Adrenal gland (tissue), 5 donors: ENCODE data around the gene ITPKB.

Experiments
- POLR2A ChIP-seq, 2 donors: fragments of 450-650 bp; IDR thresholded peaks; one replicate each; pipeline ENCODE4 v1.6.1; 2017; ENCODE audit warnings: antibody characterized with exemption in 2 of 2, mild to moderate bottlenecking in 2 of 2, moderate library complexity in 1 of 2
- TF ChIP-seq, protein P1 (sequence below), 6 experiments: fragments of 450-650 bp in 4 of 6; fragments of 200-600 bp in 2 of 6; sonication (generic) in 1 of 6; IDR thresholded peaks; 1 replicate in 5 of 6; 2 replicates in 1 of 6; pipeline versions ENCODE4 v1.5.1 to v1.8.0; 2016 to 2021; ENCODE audit warnings: antibody characterized with exemption in 6 of 6, mild to moderate bottlenecking in 2 of 6, moderate library complexity in 1 of 6
- donor health status: DM: no; HTN: no; CAD: no.

DNA sequence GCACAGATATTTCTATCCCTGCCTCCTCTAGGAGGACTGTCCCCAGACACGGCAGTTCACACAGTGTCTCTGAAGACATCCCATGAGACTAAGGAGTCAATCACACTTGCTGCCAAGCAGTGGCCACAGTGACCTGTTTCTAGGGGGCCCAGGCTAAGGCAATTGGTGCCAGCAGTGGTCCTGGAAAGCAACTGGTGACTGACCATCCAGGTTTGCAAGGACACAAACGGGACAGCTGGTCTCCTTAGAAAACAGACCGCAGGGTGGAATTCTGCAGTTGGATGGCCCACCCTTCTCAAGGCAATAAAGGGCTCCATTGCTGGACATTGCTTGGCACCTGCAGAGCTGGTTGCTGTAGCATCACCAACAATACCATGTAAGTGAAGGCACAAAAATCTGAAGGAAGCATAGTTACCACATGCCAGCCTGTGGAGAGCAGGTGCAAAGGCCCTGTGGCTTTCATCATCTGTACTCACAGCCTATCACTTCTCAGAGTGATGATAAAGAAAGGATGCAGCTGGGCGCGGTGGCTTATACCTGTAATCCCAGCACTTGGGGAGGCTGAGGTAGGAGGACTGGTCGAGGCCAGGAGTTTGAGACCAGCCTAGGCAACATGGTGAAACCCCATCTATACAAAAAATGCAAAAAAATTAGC, 109.1 kb downstream of the ITPKB start:
- TF ChIP-seq, protein P1, sequence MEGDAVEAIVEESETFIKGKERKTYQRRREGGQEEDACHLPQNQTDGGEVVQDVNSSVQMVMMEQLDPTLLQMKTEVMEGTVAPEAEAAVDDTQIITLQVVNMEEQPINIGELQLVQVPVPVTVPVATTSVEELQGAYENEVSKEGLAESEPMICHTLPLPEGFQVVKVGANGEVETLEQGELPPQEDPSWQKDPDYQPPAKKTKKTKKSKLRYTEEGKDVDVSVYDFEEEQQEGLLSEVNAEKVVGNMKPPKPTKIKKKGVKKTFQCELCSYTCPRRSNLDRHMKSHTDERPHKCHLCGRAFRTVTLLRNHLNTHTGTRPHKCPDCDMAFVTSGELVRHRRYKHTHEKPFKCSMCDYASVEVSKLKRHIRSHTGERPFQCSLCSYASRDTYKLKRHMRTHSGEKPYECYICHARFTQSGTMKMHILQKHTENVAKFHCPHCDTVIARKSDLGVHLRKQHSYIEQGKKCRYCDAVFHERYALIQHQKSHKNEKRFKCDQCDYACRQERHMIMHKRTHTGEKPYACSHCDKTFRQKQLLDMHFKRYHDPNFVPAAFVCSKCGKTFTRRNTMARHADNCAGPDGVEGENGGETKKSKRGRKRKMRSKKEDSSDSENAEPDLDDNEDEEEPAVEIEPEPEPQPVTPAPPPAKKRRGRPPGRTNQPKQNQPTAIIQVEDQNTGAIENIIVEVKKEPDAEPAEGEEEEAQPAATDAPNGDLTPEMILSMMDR (IDR thresholded peaks at IDR 0.05): no peak
- TF ChIP-seq POLR2A (IDR thresholded peaks at IDR 0.05): no peak
